Erythroblast (primary cell): ENCODE results near the gene NATD1.

ENCODE experiments used
- GATA1 ChIP-seq: IDR thresholded peaks from 2 replicates; pipeline ENCODE4 v1.6.1; 2011; ENCODE audit warnings: low read depth, mild to moderate bottlenecking, control low read depth, low read length, moderate library complexity
- POLR2A ChIP-seq: IDR thresholded peaks from 2 replicates; pipeline ENCODE4 v1.6.1; 2011; ENCODE audit warnings: mild to moderate bottlenecking, low read length

- TF ChIP-seq POLR2A = peak; percentile 19
- TF ChIP-seq GATA1 = no peak
Observed at GRCh38 chr17:21271454-21272183, 18.4 kb upstream of the NATD1 start.
